ENCODE results near the gene ZNF384. TPM values are rescaled to one million over a fixed set of nuclear protein-coding genes. Genes with fewer than 3 reads are reported as not detected.

The ZNF384 gene
- total RNA-seq (2012; rRNA removed): 13.9 and 16.8 TPM in 2 replicates

DNA sequence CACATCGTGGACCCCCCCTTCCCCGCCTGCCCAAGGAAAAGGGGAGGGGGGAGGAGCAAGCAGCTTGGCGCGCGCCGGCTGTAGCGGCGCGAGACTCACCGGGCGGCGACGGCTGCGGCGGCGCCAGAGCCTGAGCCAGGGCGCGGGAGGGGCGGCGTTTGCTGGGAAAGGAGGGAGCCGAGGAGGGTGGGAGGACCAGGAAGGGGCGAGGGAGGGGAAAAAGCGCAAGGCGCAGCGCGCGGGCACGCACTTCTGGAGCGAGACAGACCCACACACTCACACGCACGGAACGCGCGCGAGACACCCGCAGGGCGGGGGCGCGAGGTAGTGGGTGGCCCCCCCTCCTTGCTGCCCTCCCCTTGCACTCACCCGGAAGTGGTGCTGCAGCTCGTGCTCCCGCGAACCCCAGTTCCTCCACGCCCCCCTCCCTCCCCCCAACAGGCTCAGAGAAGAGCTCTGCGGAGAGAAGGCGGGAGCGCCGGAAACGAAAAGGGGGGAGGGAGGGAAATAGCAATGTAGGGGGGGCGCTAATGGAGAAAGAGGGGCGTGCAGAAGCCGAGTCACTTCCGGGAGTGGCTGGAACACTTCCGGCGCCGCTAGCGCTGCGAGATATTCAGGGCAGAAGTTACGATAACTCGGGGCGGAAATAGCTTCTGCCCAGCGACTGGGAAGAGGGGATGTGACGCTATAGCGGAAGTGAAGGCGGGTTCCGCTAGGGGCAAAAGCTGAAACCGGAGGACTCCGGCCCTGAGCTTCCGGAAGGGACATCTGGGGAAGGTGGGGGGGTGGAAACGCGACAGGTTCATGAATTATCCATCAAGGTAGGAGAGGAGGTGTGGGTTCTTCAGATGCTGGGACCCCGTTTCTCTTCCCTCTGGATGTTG is at the start of gene ZNF384:
Gene ZNF384 (minus strand): TSS at position 377 of the 884 bp plus-strand sequence. CDS start 9,855 bp downstream, outside the sequence.
- H3K9ac ChIP-seq (ENCODE audit: low read depth, low read length): peak within 1 kb of the TSS; percentile 98
- peaks cover 16% of the 10 kb centered on the region for H3K4me1 ChIP-seq (ENCODE audit: control insufficient read depth, insufficient read depth, low read length)
- H3K27me3 ChIP-seq (ENCODE audit: control insufficient read depth, insufficient read depth, low read length): no peaks in the 10 kb centered on the region
- H3K36me3 ChIP-seq (ENCODE audit: insufficient read depth, low read length): peaks cover 7% of the 10 kb centered on the region
- peak within 1 kb of the TSS; percentile 99 for H3K4me2 ChIP-seq (ENCODE audit: low read length)
- H3K9me3 ChIP-seq (replicated peaks; ENCODE audit: low read length): no peaks in the 10 kb centered on the region
- peak within 1 kb of the TSS; percentile 83 for H3K4me3 ChIP-seq (ENCODE audit: low read length)

DNA sequence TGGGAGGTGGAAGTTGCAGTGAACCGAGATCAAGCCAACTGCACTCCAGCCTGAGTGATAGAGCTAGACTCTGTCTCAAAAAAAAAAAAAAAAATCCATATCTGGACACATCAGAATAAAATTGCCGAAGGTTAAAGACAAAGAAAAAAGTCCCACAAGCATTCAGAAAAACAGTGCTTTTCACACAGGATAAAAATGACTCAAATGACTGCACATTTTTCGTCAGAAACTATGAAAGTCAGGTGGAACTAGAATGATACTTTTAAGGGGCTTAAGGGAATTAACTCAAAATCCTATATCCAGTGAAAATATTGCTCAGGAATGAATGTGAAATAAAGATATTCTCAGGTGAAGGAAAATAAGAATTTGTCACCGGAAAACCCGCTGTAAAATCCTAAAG is 47.6 kb upstream of the ZNF384 start:
- Histone ChIP-seq H3K4me3 (ENCODE audit: low read length) (no peak overlapping the region), H3K4me2 (ENCODE audit: low read length) (no peak overlapping the region), H3K36me3 (ENCODE audit: insufficient read depth, low read length) (peaks cover 4% of the 10 kb centered on the region), H3K9ac (ENCODE audit: low read depth, low read length) (no peak overlapping the region), H3K4me1 (ENCODE audit: control insufficient read depth, insufficient read depth, low read length) (peaks cover 11% of the 10 kb centered on the region), H3K9me3 (replicated peaks; ENCODE audit: low read length) (no peaks in the 10 kb centered on the region), H3K27me3 (ENCODE audit: control insufficient read depth, insufficient read depth, low read length) (no peaks in the 10 kb centered on the region)

DNA sequence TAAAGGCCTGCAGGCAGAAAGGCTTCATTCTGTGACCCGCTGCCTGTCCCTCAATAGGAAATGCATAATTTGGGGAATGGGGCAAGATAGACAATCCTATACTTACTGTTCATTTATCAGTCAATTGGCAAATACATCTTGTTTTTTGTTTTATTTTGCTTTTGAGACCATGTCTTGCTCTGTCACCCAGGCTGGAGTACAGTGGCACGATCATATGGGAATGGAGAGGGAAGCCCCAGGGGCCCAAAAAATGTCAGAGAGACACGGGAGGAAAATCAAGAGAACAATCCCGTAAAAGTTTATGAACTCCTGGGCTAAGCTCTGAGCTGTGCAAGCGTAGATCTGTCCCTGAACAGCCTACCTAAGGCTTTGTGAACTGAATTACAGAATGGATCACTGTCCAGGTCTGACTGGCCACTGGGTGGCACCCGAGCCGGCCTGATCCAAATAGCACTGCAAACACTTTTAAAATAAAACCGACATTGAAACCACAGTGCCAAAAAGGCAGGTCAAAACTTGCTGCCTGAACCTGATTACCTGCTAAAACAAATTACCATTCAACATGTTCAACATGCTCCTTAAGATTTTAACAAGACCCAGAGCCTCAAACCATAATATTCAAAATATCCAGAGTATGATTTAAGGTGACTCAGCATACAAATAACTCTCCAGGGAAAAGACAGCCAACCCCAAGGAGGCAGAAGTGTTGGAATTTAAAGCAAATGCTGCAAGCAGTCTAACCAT is 46.4 kb upstream of the ZNF384 start:
- H3K9ac ChIP-seq (ENCODE audit: low read depth, low read length): no peak overlapping the region
- peaks cover 11% of the 10 kb centered on the region for H3K4me1 ChIP-seq (ENCODE audit: control insufficient read depth, insufficient read depth, low read length)
- peaks cover 14% of the 10 kb centered on the region for H3K36me3 ChIP-seq (ENCODE audit: insufficient read depth, low read length)
- H3K9me3 ChIP-seq (replicated peaks; ENCODE audit: low read length): no peaks in the 10 kb centered on the region
- H3K4me3 ChIP-seq (ENCODE audit: low read length): no peak overlapping the region
- peak overlapping the region; percentile 61 for H3K4me2 ChIP-seq (ENCODE audit: low read length)
- no peaks in the 10 kb centered on the region for H3K27me3 ChIP-seq (ENCODE audit: control insufficient read depth, insufficient read depth, low read length)

- Histone ChIP-seq H3K36me3 (ENCODE audit: insufficient read depth, low read length) (peaks cover 22% of the 10 kb centered on the region), H3K4me1 (ENCODE audit: control insufficient read depth, insufficient read depth, low read length) (peaks cover 11% of the 10 kb centered on the region), H3K9ac (ENCODE audit: low read depth, low read length) (no peak overlapping the region), H3K9me3 (replicated peaks; ENCODE audit: low read length) (no peaks in the 10 kb centered on the region), H3K27me3 (ENCODE audit: control insufficient read depth, insufficient read depth, low read length) (no peaks in the 10 kb centered on the region), H3K4me3 (ENCODE audit: low read length) (no peak overlapping the region), H3K4me2 (ENCODE audit: low read length) (no peak overlapping the region)
Observed at GRCh38 chr12:6734506-6735387, 45.6 kb upstream of the ZNF384 start.

GRCh38 chr12:6730169-6730568 is 41.0 kb upstream of the ZNF384 start:
- no peak overlapping the region for H3K4me2 ChIP-seq (ENCODE audit: low read length)
- no peak overlapping the region for H3K9ac ChIP-seq (ENCODE audit: low read depth, low read length)
- peaks cover 44% of the 10 kb centered on the region for H3K36me3 ChIP-seq (ENCODE audit: insufficient read depth, low read length)
- H3K9me3 ChIP-seq (replicated peaks; ENCODE audit: low read length): no peaks in the 10 kb centered on the region
- no peak overlapping the region for H3K4me3 ChIP-seq (ENCODE audit: low read length)
- H3K4me1 ChIP-seq (ENCODE audit: control insufficient read depth, insufficient read depth, low read length): no peaks in the 10 kb centered on the region
- no peaks in the 10 kb centered on the region for H3K27me3 ChIP-seq (ENCODE audit: control insufficient read depth, insufficient read depth, low read length)

DNA sequence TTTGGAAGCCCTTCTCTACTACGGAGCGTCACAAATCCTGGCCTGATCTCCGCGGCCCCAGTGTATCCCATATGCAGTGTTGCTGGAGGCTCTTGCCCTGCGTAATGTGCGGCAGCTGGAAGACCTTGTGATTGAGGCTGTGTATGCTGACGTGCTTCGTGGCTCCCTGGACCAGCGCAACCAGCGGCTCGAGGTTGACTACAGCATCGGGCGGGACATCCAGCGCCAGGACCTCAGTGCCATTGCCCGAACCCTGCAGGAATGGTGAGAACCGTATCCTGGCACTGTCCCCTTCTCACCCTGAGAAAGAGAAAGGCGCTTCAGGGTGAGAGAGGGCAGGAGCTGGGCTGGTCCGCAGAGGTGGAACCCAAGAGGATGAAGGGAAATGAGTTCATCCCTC is 40.0 kb upstream of the ZNF384 start:
- Histone ChIP-seq H3K4me1 (ENCODE audit: control insufficient read depth, insufficient read depth, low read length) (peaks cover 8% of the 10 kb centered on the region), H3K4me2 (ENCODE audit: low read length) (no peak overlapping the region), H3K9me3 (replicated peaks; ENCODE audit: low read length) (no peaks in the 10 kb centered on the region), H3K9ac (ENCODE audit: low read depth, low read length) (no peak overlapping the region), H3K36me3 (ENCODE audit: insufficient read depth, low read length) (peaks cover 41% of the 10 kb centered on the region), H3K27me3 (ENCODE audit: control insufficient read depth, insufficient read depth, low read length) (no peaks in the 10 kb centered on the region), H3K4me3 (ENCODE audit: low read length) (no peak overlapping the region)

DNA sequence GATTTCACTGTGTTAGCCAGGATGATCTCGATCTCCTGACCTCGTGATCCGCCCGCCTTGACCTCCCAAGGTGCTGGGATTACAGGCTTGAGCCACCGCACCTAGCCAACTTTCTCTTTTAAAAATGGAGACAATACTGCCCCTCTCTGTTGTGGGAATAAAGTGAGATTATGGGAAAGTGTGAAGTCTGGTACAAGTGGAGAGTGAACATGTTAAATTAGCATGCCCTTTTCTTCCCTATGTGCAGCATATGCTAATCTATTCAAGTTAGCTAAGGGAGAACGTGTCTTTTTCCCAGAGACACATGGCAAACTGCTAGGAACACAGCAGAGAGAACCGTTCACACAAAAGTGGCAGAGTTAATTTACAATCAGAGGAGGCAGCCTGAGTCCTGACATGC is 36.2 kb upstream of the ZNF384 start:
- H3K4me3 ChIP-seq (ENCODE audit: low read length): no peak overlapping the region
- H3K9ac ChIP-seq (ENCODE audit: low read depth, low read length): no peak overlapping the region
- peak overlapping the region; percentile 88 for H3K4me2 ChIP-seq (ENCODE audit: low read length)
- no peaks in the 10 kb centered on the region for H3K27me3 ChIP-seq (ENCODE audit: control insufficient read depth, insufficient read depth, low read length)
- H3K36me3 ChIP-seq (ENCODE audit: insufficient read depth, low read length): peaks cover 29% of the 10 kb centered on the region
- H3K4me1 ChIP-seq (ENCODE audit: control insufficient read depth, insufficient read depth, low read length): peaks cover 16% of the 10 kb centered on the region
- no peaks in the 10 kb centered on the region for H3K9me3 ChIP-seq (replicated peaks; ENCODE audit: low read length)

- Histone ChIP-seq H3K36me3 (ENCODE audit: insufficient read depth, low read length) (peaks cover 20% of the 10 kb centered on the region), H3K9ac (ENCODE audit: low read depth, low read length) (peak overlapping the region; percentile 87)
Observed at GRCh38 chr12:6724409-6724797, 35.2 kb upstream of the ZNF384 start.

GRCh38 chr12:6723607-6724408 is 34.6 kb upstream of the ZNF384 start, which contains the start of gene COPS7A:
COPS7A (plus strand) TSS chr12:6724046; CDS start chr12:6724657, 611 bp downstream.
- Histone ChIP-seq H3K9ac (ENCODE audit: low read depth, low read length) (peak within 1 kb of the TSS; percentile 87), H3K4me3 (ENCODE audit: low read length) (peak within 1 kb of the TSS; percentile 80), H3K27me3 (ENCODE audit: control insufficient read depth, insufficient read depth, low read length) (no peaks in the 10 kb centered on the region), H3K4me1 (ENCODE audit: control insufficient read depth, insufficient read depth, low read length) (peaks cover 16% of the 10 kb centered on the region), H3K9me3 (replicated peaks; ENCODE audit: low read length) (no peaks in the 10 kb centered on the region), H3K4me2 (ENCODE audit: low read length) (peak within 1 kb of the TSS; percentile 88), H3K36me3 (ENCODE audit: insufficient read depth, low read length) (peaks cover 14% of the 10 kb centered on the region)

More at GRCh38 chr12:6724409-6724797, 35.2 kb upstream of the ZNF384 start:
- Histone ChIP-seq H3K4me2 (ENCODE audit: low read length) (peak overlapping the region; percentile 88), H3K4me3 (ENCODE audit: low read length) (peak overlapping the region; percentile 80), H3K9me3 (replicated peaks; ENCODE audit: low read length) (no peaks in the 10 kb centered on the region), H3K4me1 (ENCODE audit: control insufficient read depth, insufficient read depth, low read length) (peaks cover 16% of the 10 kb centered on the region), H3K27me3 (ENCODE audit: control insufficient read depth, insufficient read depth, low read length) (no peaks in the 10 kb centered on the region)

DNA sequence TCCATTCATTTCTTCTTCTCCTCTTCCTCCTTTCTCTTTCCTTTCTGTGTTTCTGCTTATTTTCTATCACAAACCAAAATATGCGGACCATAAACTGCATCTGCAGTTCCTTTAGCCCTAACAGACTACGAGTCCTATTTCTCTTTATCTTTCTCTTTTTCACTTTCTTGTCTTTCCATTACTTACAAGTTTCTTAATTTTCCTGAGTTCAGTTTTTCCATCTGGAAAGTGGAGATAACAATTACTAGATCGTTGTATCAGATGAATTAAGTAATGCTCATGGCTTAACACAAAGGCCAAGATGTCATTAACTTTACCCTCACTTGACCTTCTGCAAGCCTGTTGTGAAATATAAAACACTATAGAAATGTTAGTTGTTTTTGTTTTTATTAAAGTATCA is 33.7 kb upstream of the ZNF384 start:
- Histone ChIP-seq H3K4me2 (ENCODE audit: low read length) (peak overlapping the region; percentile 88), H3K9me3 (replicated peaks; ENCODE audit: low read length) (no peaks in the 10 kb centered on the region), H3K27me3 (ENCODE audit: control insufficient read depth, insufficient read depth, low read length) (no peaks in the 10 kb centered on the region), H3K4me3 (ENCODE audit: low read length) (no peak overlapping the region), H3K36me3 (ENCODE audit: insufficient read depth, low read length) (peaks cover 5% of the 10 kb centered on the region), H3K9ac (ENCODE audit: low read depth, low read length) (no peak overlapping the region), H3K4me1 (ENCODE audit: control insufficient read depth, insufficient read depth, low read length) (peaks cover 16% of the 10 kb centered on the region)
